GM21576 (cell line): ENCODE results near the gene DLEC1.
"Not testable (repeated sequence)": the region's sequence is repeated elsewhere in the genome, so short reads cannot be mapped to it uniquely, and the experiment has no call there.

Source experiments
- ATAC-seq: cut with Tn5 transposase; IDR thresholded peaks from one replicate; pipeline ENCODE4 v1.9.1; 2021; ENCODE audit warnings: mild to moderate bottlenecking, moderate library complexity; ENCODE audit not compliant: unreplicated experiment

The DLEC1 gene

DNA sequence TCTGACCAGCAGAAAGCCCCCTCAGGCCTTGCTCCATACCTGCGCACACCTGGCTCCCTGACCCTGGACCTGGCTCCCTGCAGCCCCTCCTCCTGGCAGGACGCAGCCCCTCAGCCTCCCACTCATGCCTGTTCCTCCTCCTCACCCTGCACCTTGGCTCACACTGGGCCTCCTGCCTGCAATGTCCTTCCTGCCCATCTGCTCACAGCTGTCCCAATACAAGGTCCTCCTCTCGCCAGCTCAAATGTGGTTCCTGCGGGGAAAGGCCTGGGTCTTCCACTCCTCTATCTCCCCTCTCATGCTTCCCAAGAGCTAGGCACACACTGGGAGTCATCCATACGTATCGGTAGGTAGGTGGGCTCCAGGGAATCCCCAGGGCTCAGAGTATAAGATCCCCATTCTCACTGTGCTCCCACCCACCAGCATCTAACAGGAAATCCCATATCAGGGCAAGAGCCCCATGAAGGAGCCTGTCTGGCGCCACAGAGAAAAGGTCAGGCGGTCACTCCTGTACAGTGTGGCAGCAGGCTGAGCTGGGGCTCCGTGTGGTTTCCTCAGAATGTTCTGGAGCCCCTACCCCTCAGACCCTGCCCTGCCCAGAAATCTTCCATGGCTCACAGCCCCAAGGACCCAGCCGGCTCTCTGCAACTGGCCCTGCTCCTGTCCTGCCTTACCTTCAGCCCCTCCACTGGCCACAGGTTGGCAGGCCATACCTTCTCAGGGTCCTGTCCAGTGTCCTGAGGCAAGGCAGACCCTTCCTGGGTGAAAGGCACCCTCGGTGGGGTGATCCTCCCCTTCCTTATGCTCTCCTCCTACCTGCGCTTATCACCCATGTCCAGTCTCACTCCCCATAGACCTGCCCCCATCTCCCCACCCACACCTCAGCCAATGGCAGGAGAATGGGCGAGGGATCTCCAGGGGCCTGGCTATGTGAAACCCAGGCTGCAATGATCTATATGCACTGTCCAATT is 20.4 kb upstream of the DLEC1 start:
- no peak for ATAC-seq

GRCh38 chr3:38019658-38020341 is 19.2 kb upstream of the DLEC1 start:
- no peak for ATAC-seq

DNA sequence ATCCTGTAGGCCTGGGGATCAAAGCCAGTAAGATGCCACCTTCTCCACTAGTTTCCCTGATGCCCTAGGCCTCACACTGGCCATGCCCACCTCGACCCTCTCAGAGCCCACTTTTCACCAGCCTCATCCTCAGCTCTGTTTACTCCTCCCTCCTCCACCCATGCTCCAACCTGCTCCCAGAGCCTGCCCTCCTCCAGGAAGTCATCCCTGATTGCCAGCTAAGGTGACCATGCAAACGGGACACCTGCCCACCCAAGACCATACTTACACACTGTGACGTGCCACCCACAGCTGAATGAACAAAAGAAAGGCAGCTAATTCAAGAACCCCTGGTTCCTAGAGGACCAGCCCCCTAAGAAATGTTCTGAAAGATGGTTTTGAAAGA is 18.7 kb upstream of the DLEC1 start:
- ATAC-seq = no peak

- ATAC-seq = no peak
Observed at GRCh38 chr3:38021196-38021595, 17.8 kb upstream of the DLEC1 start.

- no peak for ATAC-seq
Observed at GRCh38 chr3:38022301-38022700, 16.7 kb upstream of the DLEC1 start.

DNA sequence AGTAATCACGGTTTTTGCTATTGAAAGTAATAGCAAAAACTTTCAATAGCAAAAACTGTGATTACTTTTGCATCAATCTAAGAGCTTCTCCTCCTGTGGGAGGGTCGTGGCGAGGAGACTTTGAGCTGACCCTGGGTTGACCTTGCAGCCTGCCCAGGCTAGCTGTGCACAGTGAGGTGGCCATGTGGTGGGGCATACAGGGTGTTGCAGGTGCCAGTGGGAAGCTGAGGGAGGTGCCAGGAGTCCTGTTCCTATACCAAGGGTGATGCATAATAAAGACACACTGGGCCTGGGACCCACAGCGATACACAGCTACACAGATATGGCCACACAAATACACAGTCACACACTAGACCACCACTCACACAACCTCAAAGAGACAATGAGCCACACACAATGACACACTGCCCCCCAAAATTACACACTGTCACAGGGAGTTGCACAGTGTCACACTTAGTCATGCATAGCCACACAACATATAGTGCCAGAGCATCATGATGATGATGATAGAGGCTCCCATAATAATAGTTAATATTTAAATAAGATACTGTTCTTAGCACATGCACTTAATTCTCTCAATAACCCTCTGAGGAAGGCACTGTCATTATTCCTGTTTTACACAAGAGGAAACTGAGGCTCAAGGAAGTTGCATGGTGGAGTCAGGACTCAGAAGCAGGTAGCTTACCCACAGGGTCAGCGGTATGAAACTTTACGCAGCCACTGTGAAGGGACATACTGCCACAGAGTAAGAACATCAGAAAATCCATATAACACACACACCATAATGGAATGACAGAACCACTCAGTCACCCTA is 15.9 kb upstream of the DLEC1 start:
- no peak for ATAC-seq

DNA sequence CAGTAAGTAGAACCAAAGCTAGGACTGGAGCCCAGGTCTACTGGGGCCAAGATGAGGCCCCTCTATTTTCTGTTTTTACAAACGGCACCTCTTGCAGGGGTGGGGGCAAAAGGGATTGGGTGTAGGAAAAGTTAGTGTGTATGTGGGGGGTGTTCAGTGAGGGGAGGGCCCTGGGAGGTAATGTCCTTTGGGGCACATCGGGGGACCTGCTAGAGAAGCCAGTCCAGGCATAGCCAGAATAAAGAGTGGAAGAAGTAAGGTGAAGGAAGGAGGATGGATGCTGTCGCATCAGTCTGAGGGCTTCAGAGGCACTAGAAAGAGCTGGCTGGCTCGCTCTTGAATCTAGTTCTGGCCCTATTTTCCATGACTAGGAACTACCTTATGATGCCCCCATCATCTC is 12.2 kb upstream of the DLEC1 start:
- ATAC-seq = no peak

DNA sequence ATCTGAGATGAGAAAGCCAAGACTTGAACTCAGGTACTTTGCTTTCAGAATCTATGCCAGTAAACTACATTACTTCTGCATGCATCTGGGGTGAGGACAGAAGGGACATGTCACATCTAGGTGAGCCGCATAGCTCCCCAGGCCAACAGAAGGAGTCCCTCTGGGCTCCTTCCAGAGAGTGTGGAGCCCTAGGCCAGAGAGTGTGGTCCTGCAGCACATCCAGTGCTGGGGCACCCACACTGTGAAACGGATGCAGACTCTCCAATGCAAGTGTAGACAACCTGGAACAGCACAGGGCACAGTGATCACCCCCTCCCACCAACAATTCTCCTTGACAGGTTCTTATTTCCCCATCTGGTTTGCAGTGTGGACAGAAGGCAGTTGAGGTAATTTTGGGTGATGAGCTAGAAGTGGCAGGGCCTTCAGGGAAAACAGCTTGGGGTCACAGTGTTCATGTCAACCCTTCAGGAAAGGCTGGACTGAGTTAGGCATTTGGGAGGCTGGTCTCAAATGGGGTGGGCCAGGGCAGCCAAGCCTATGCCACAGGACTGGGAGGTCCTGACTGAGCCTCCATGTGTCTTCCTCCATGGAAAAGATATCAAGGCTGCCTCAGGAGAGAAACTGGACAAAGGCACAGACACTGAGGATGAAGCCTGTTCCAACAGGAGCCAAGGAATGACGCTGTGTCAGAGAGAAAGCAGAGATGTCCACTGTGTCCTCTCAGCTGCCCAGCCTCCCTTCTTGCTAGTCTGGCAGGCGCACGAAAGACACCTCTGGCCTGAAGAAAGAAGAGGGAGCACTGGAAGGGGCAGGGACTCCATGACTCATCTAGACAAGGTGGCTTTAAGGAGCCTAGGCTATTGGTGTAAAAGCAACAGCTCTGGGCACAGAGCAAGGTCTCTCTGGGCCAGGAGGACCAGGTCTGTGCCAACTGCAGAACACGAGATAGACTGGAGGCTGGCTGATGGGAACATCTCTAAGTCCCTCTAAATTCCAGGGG is 11.2 kb upstream of the DLEC1 start:
- ATAC-seq = no peak

GRCh38 chr3:38028621-38029361 is 10.2 kb upstream of the DLEC1 start:
- ATAC-seq = no peak

GRCh38 chr3:38029400-38030125 is 9.4 kb upstream of the DLEC1 start, which contains the start of gene PLCD1:
Gene PLCD1, minus strand, starts transcription at chr3:38029642. Its CDS starts 103 bp downstream, at chr3:38029539.
- ATAC-seq = no peak

- ATAC-seq = no peak
Observed at GRCh38 chr3:38030126-38031021, 8.6 kb upstream of the DLEC1 start.

- ATAC-seq = no peak
Observed at GRCh38 chr3:38031022-38031994, 7.7 kb upstream of the DLEC1 start.

GRCh38 chr3:38032328-38032865 is 6.6 kb upstream of the DLEC1 start:
- no peak for ATAC-seq

DNA sequence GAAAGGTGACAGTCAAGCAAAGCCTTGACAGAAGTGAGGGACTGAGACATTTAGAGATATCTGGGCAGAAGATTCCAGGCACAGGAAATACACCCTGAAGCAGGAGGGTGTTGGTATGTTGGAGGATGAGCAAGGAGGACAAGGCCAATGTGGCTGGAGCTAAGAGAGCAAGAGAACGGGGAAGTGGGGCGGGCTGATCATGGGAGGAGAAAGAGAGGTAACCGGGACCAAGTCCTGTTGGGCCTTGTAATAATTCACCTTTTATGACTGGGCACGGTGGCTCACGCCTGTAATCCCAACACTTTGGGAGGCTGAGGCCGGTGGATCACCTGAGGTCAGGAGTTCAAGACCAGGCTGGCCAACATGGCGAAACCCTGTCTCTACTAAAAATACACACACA is 5.4 kb upstream of the DLEC1 start:
- ATAC-seq = not testable (repeated sequence)

GRCh38 chr3:38034335-38034734 is 4.7 kb upstream of the DLEC1 start:
- ATAC-seq = not testable (repeated sequence)

DNA sequence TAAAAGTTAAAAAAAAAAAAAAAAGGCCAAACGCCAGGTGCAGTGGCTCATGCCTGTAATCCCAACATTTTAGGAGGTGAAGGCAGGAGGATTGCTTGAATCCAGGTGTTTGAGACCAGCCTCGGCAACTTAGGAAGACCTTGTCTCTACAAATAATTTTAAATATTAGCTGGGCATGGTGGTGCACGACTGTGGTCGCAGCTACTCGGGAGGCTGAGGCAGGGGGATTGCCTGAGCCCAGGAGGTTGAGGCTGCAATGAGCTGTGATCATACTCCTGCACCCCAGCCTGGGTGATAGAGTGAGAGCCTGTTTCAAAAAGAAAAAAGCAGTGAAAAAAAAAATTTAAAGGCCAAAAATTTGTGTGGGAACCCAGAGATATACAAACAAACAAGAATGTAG is 2.7 kb upstream of the DLEC1 start:
- no peak for ATAC-seq
